Measurements from ENCODE around the gene PEPD.
A peak's percentile ranks its signal among the peaks of the same experiment; 100 is the strongest.

Gene PEPD

GRCh38 chr19:33376423-33376822, 145.2 kb downstream of the PEPD start:
- DNase-seq, result no peak

- peak; percentile 32 for DNase-seq
Observed at GRCh38 chr19:33375837-33376159, 145.8 kb downstream of the PEPD start.

GRCh38 chr19:33375156-33375836, 146.3 kb downstream of the PEPD start:
- no peak for DNase-seq

- peak; percentile 69 for DNase-seq
Observed at GRCh38 chr19:33374236-33374714, 147.3 kb downstream of the PEPD start.

GRCh38 chr19:33373453-33374235, 147.9 kb downstream of the PEPD start, which contains the start of gene CEBPG:
CEBPG (plus strand) TSS chr19:33373709; CDS start chr19:33379240, 5,531 bp downstream.
- DNase-seq, result peak; percentile 98

- no peak for DNase-seq
Observed at GRCh38 chr19:33370783-33371182, 150.8 kb downstream of the PEPD start.

GRCh38 chr19:33368074-33368864, 153.3 kb downstream of the PEPD start:
- DNase-seq, result no peak

GRCh38 chr19:33366897-33367296, 154.7 kb downstream of the PEPD start:
- DNase-seq, result no peak

GRCh38 chr19:33366127-33366526, 155.5 kb downstream of the PEPD start:
- no peak for DNase-seq

- DNase-seq, result no peak
Observed at GRCh38 chr19:33365691-33366090, 155.9 kb downstream of the PEPD start.

GRCh38 chr19:33363476-33363875, 158.1 kb downstream of the PEPD start:
- DNase-seq, result no peak

GRCh38 chr19:33362508-33363228, 158.9 kb downstream of the PEPD start:
- DNase-seq, result no peak

GRCh38 chr19:33359581-33359980, 162.0 kb downstream of the PEPD start:
- no peak for DNase-seq

GRCh38 chr19:33358408-33358807, 163.2 kb downstream of the PEPD start:
- DNase-seq, result no peak

- DNase-seq, result no peak
Observed at GRCh38 chr19:33357556-33357955, 164.0 kb downstream of the PEPD start.

GRCh38 chr19:33355535-33355934, 166.1 kb downstream of the PEPD start:
- DNase-seq, result no peak

- no peak for DNase-seq
Observed at GRCh38 chr19:33350538-33351309, 170.9 kb downstream of the PEPD start.

GRCh38 chr19:33349319-33350289, 172.0 kb downstream of the PEPD start:
- DNase-seq, result no peak

- DNase-seq, result no peak
Observed at GRCh38 chr19:33348301-33349010, 173.1 kb downstream of the PEPD start.

- no peak for DNase-seq
Observed at GRCh38 chr19:33347300-33347699, 174.3 kb downstream of the PEPD start.

All from DMS53 (cell line).